Suprapubic skin (tissue), 4 donors: ENCODE data around the gene PRSS27. TPM values are rescaled to one million over a fixed set of nuclear protein-coding genes. Genes with fewer than 3 reads are reported as not detected.

ENCODE experiments used
- DNase-seq, 2 donors: peaks; one replicate each; pipeline ENCODE4 v3.0.0-alpha.2; 2019; ENCODE audit warnings: low spot score in 2 of 2
- H3K27ac ChIP-seq: fragments of 200-600 bp; sonication (generic); one replicate; pipeline ENCODE4 v1.5.1; 2019
- H3K27me3 ChIP-seq: fragments of 200-600 bp; sonication (generic); one replicate; pipeline ENCODE4 v1.5.1; 2019
- H3K36me3 ChIP-seq: fragments of 200-600 bp; sonication (generic); one replicate; pipeline ENCODE4 v1.5.1; 2019
- H3K4me1 ChIP-seq: fragments of 200-600 bp; sonication (generic); one replicate; pipeline ENCODE4 v1.5.1; 2019
- H3K4me3 ChIP-seq: fragments of 200-600 bp; sonication (generic); one replicate; pipeline ENCODE4 v1.5.1; 2019; ENCODE audit warnings: mild to moderate bottlenecking
- H3K9me3 ChIP-seq: fragments of 200-600 bp; sonication (generic); one replicate; pipeline ENCODE4 v1.5.1; 2019
- CTCF ChIP-seq, 2 donors: fragments of 200-600 bp in 1 of 2; fragments of 450-650 bp in 1 of 2; sonication (generic) in 1 of 2; IDR thresholded peaks; one replicate each; pipeline ENCODE4 v1.5.1; 2016 to 2019; ENCODE audit warnings: antibody characterized with exemption in 2 of 2, mild to moderate bottlenecking in 1 of 2, moderate library complexity in 1 of 2
- EP300 ChIP-seq: sonication (generic); formaldehyde crosslinking; IDR thresholded peaks from one replicate; pipeline ENCODE4 v1.6.1; 2017; ENCODE audit warnings: antibody characterized with exemption
- POLR2A ChIP-seq, 2 donors: fragments of 450-650 bp; IDR thresholded peaks; one replicate each; pipeline ENCODE4 v1.6.1; 2017; ENCODE audit warnings: antibody characterized with exemption in 2 of 2, mild to moderate bottlenecking in 2 of 2, moderate library complexity in 2 of 2
- POLR2AphosphoS5 ChIP-seq, 3 donors: sonication (generic); formaldehyde crosslinking; IDR thresholded peaks; one replicate each; pipeline ENCODE4 v1.6.1; 2017; ENCODE audit warnings: antibody characterized with exemption in 3 of 3
- WGBS: methylation state at CpG from one replicate; pipeline ENCODE4 v1.1.5; 2018; 5-methylcytosine and 5-hydroxymethylcytosine counted together
- total RNA-seq, 4 donors: library from RNA; depleted of rRNA; stranded (reverse); fragments of >200 nt; gene quantifications; one replicate each; pipeline ENCODE4 v1.1.0, GENCODE V29; 2016

PRSS27 gene
- total RNA-seq, 4 donors from 2014 or later = 1.6 to 9.5 (median 5.6) TPM

GRCh38 chr16:2766430-2767139, 46.6 kb upstream of the PRSS27 start:
- TF ChIP-seq POLR2AphosphoS5 (IDR thresholded peaks at IDR 0.05) (no peak), POLR2A (IDR thresholded peaks at IDR 0.05) (no peak), EP300 (no peak), CTCF (IDR thresholded peaks at IDR 0.05) (no peak)
- no peaks in the 10 kb centered on the region for H3K9me3 ChIP-seq
- 97% methylated on average over 39 of the region's 44 CpGs for WGBS

GRCh38 chr16:2765462-2766404, 45.7 kb upstream of the PRSS27 start:
- H3K9me3 ChIP-seq = no peaks in the 10 kb centered on the region
- DNase-seq = no peak
- no peak overlapping the region for H3K27ac ChIP-seq
- TF ChIP-seq POLR2AphosphoS5 (IDR thresholded peaks at IDR 0.05) (no peak), POLR2A (IDR thresholded peaks at IDR 0.05) (no peak), CTCF (IDR thresholded peaks at IDR 0.05) (no peak)
- H3K27me3 ChIP-seq = no peaks in the 10 kb centered on the region
- WGBS = 98% methylated on average over 61 of the region's 73 CpGs
- H3K4me3 ChIP-seq = no peak overlapping the region
- peaks cover 35% of the 10 kb centered on the region for H3K4me1 ChIP-seq
- peaks cover 99% of the 10 kb centered on the region for H3K36me3 ChIP-seq

More at GRCh38 chr16:2766430-2767139, 46.6 kb upstream of the PRSS27 start:
- H3K27ac ChIP-seq = no peak overlapping the region
- no peak for DNase-seq
- peaks cover 99% of the 10 kb centered on the region for H3K36me3 ChIP-seq
- no peaks in the 10 kb centered on the region for H3K27me3 ChIP-seq
- H3K4me3 ChIP-seq = no peak overlapping the region
- H3K4me1 ChIP-seq = peaks cover 38% of the 10 kb centered on the region

GRCh38 chr16:2764718-2765117, 44.7 kb upstream of the PRSS27 start:
- TF ChIP-seq CTCF (IDR thresholded peaks at IDR 0.05) = no peak
- peaks cover 99% of the 10 kb centered on the region for H3K36me3 ChIP-seq
- no peak overlapping the region for H3K27ac ChIP-seq
- H3K9me3 ChIP-seq = no peaks in the 10 kb centered on the region
- DNase-seq = no peak
- H3K27me3 ChIP-seq = no peaks in the 10 kb centered on the region
- no peak overlapping the region for H3K4me3 ChIP-seq
- WGBS = 95% methylated on average over 9 of the region's 9 CpGs
- peaks cover 25% of the 10 kb centered on the region for H3K4me1 ChIP-seq

- H3K36me3 ChIP-seq = peaks cover 99% of the 10 kb centered on the region
- no peak overlapping the region for H3K27ac ChIP-seq
- 88% methylated on average over 6 of the region's 6 CpGs for WGBS
- no peak for DNase-seq
- peaks cover 9% of the 10 kb centered on the region for H3K4me1 ChIP-seq
- H3K27me3 ChIP-seq = no peaks in the 10 kb centered on the region
- TF ChIP-seq CTCF (IDR thresholded peaks at IDR 0.05) (no peak), POLR2AphosphoS5 (IDR thresholded peaks at IDR 0.05) (no peak), EP300 (no peak), POLR2A (IDR thresholded peaks at IDR 0.05) (no peak)
- no peak overlapping the region for H3K4me3 ChIP-seq
- no peaks in the 10 kb centered on the region for H3K9me3 ChIP-seq
Observed at GRCh38 chr16:2763173-2763572, 43.1 kb upstream of the PRSS27 start.

- Histone ChIP-seq H3K4me3 (no peak overlapping the region), H3K27me3 (no peaks in the 10 kb centered on the region), H3K27ac (no peak overlapping the region), H3K9me3 (no peaks in the 10 kb centered on the region), H3K4me1 (peaks cover 5% of the 10 kb centered on the region), H3K36me3 (peaks cover 99% of the 10 kb centered on the region)
- 98% methylated on average over 13 of the region's 13 CpGs for WGBS
- TF ChIP-seq CTCF (IDR thresholded peaks at IDR 0.05) (no peak), POLR2A (IDR thresholded peaks at IDR 0.05) (no peak)
- DNase-seq = no peak
Observed at GRCh38 chr16:2762711-2763110, 42.7 kb upstream of the PRSS27 start.
